CD14-positive monocyte (primary cell): ENCODE results near the gene CFLAR. TPM values are rescaled to one million over a fixed set of nuclear protein-coding genes. Genes with fewer than 3 reads are reported as not detected.
A peak's percentile ranks its signal among the peaks of the same experiment; 100 is the strongest.

Experiments
- DNase-seq, 3 donors: peaks; one replicate each; pipeline ENCODE4 v3.0.0-alpha.2; 2011 to 2022
- H2AFZ ChIP-seq: 2 replicates; pipeline ENCODE4 v1.6.0; 2012; ENCODE audit warnings: mild to moderate bottlenecking, low read depth, low read length, inconsistent platforms; ENCODE audit not compliant: insufficient read depth, poor library complexity, severe bottlenecking
- H3K27ac ChIP-seq, 2 donors: 1 replicate in 1 of 2; 2 replicates in 1 of 2; pipeline ENCODE4 v1.5.1; 2012 to 2013; ENCODE audit warnings: low read length in 2 of 2, control low read depth in 1 of 2, inconsistent platforms in 1 of 2, low read depth in 1 of 2, mild to moderate bottlenecking in 1 of 2
- H3K27me3 ChIP-seq, 2 donors: one replicate each; pipeline versions ENCODE4 v1.6.0 to v1.6.1; 2011 to 2013; ENCODE audit warnings: low read length in 2 of 2; ENCODE audit not compliant: control insufficient read depth in 2 of 2, insufficient read depth in 2 of 2
- H3K36me3 ChIP-seq, 2 donors: replicated peaks in 1 of 2; 1 replicate in 1 of 2; 2 replicates in 1 of 2; pipeline versions ENCODE4 v1.5.1 to v1.6.1; 2012 to 2013; ENCODE audit warnings: low read length in 2 of 2, control low read depth in 1 of 2, inconsistent platforms in 1 of 2, mild to moderate bottlenecking in 1 of 2; ENCODE audit not compliant: insufficient read depth in 2 of 2, control insufficient read depth in 1 of 2
- H3K4me1 ChIP-seq, 2 donors: 1 replicate in 1 of 2; 2 replicates in 1 of 2; pipeline versions ENCODE4 v1.5.1 to v1.6.1; 2012 to 2013; ENCODE audit warnings: low read length in 2 of 2, control low read depth in 1 of 2, inconsistent platforms in 1 of 2, mild to moderate bottlenecking in 1 of 2, moderate library complexity in 1 of 2; ENCODE audit not compliant: insufficient read depth in 2 of 2, control insufficient read depth in 1 of 2
- H3K4me2 ChIP-seq: replicated peaks from 2 replicates; pipeline ENCODE3; 2012; ENCODE audit warnings: low read length, moderate library complexity, mild to moderate bottlenecking; ENCODE audit not compliant: poor library complexity, severe bottlenecking; ENCODE audit errors: extremely low read depth
- H3K4me3 ChIP-seq, 3 experiments: fragments of 200-600 bp in 1 of 3; sonication (generic) in 1 of 3; replicated peaks in 1 of 3; 1 replicate in 2 of 3; 2 replicates in 1 of 3; pipeline ENCODE4 v1.5.1; 2011 to 2013; ENCODE audit warnings: low read length in 3 of 3, mild to moderate bottlenecking in 3 of 3, control low read depth in 2 of 3, low read depth in 2 of 3, inconsistent platforms in 1 of 3, moderate library complexity in 1 of 3
- H3K79me2 ChIP-seq: 2 replicates; pipeline ENCODE4 v1.6.0; 2012; ENCODE audit warnings: mild to moderate bottlenecking, control low read depth, inconsistent platforms, low read length, moderate library complexity; ENCODE audit not compliant: insufficient read depth
- H3K9ac ChIP-seq: 2 replicates; pipeline ENCODE4 v1.6.0; 2017; ENCODE audit warnings: low read length, mild to moderate bottlenecking; ENCODE audit not compliant: insufficient read depth, poor library complexity, severe bottlenecking
- H3K9me3 ChIP-seq, 2 donors: replicated peaks in 1 of 2; 1 replicate in 1 of 2; 2 replicates in 1 of 2; pipeline versions ENCODE4 v1.5.1 to v1.6.1; 2012 to 2013; ENCODE audit warnings: low read length in 2 of 2, control low read depth in 1 of 2; ENCODE audit not compliant: control insufficient read depth in 1 of 2, insufficient read depth in 1 of 2
- H4K20me1 ChIP-seq: 2 replicates; pipeline ENCODE4 v1.6.0; 2012; ENCODE audit warnings: mild to moderate bottlenecking, low read length, control low read depth, moderate library complexity; ENCODE audit not compliant: insufficient read depth
- H3K27ac Mint-ChIP-seq, 7 donors: one replicate each; pipeline ENCODE4 v1.8.0; 2020; ENCODE audit warnings: mild to moderate bottlenecking in 7 of 7, mixed read lengths in 7 of 7, moderate library complexity in 6 of 7, inconsistent platforms in 2 of 7
- H3K27me3 Mint-ChIP-seq, 3 donors: one replicate each; pipeline ENCODE4 v1.8.0; 2021 to 2022; ENCODE audit warnings: low read depth in 3 of 3, mild to moderate bottlenecking in 3 of 3, mixed read lengths in 3 of 3, moderate library complexity in 3 of 3, inconsistent platforms in 1 of 3
- H3K36me3 Mint-ChIP-seq, 2 donors: one replicate each; pipeline ENCODE4 v1.8.0; 2020; ENCODE audit warnings: mixed read lengths in 2 of 2, inconsistent platforms in 1 of 2, mild to moderate bottlenecking in 1 of 2
- H3K4me1 Mint-ChIP-seq: one replicate; pipeline ENCODE4 v1.8.0; 2020; ENCODE audit warnings: mild to moderate bottlenecking, mixed read lengths
- H3K4me3 Mint-ChIP-seq, 2 donors: one replicate each; pipeline ENCODE4 v1.8.0; 2020; ENCODE audit warnings: mild to moderate bottlenecking in 2 of 2, mixed read lengths in 2 of 2, moderate library complexity in 1 of 2
- H3K9me3 Mint-ChIP-seq, 7 donors: one replicate each; pipeline ENCODE4 v1.8.0; 2020 to 2022; ENCODE audit warnings: mixed read lengths in 7 of 7, mild to moderate bottlenecking in 6 of 7, moderate library complexity in 6 of 7, inconsistent platforms in 2 of 7
- CTCF ChIP-seq: fragments of 200-600 bp; IDR thresholded peaks from one replicate; pipeline ENCODE4 v1.8.0; 2022; ENCODE audit warnings: antibody characterized with exemption, mild to moderate bottlenecking
- WGBS: methylation state at CpG from one replicate; pipeline ENCODE4 v1.1.5; 2013; ENCODE audit warnings: missing lambda C conversion rate; ENCODE audit not compliant: insufficient coverage; 5-methylcytosine and 5-hydroxymethylcytosine counted together
- intact Hi-C, 2 donors: fragments of 100-400 bp; cut with micrococcal nuclease; formaldehyde crosslinking; loops; one replicate each; pipeline versions ENCODE4 v1.15.0 to v1.15.1; 2023
- polyA plus RNA-seq, 3 donors: library from polyadenylated mRNA; depleted of rRNA in 1 of 3; unstranded in 2 of 3; stranded (reverse) in 1 of 3; fragments of 300-500 nt in 2 of 3; fragments of >200 nt in 1 of 3; fragmentation: Illumina TruSeq in 2 of 3; gene quantifications; 1 replicate in 2 of 3; 2 replicates in 1 of 3; pipeline ENCODE4 v1.2.3, GENCODE V29; 2012 to 2021

Gene CFLAR
- polyA plus RNA-seq, 3 donors, result 79.4 to 149 (median 79.5) TPM

- peak overlapping the region; percentile 76 for H3K4me2 ChIP-seq
- H3K36me3 ChIP-seq, result peaks cover 37 to 53% of the 10 kb centered on the region in 2 donors
- H3K27ac Mint-ChIP-seq, result peak overlapping the region in 4 of 7 donors; percentile 18 to 81 (median 60)
- no peaks in the 10 kb centered on the region for H3K27me3 Mint-ChIP-seq
- DNase-seq, result peak in 1 of 3 donors; percentile 21
- peak overlapping the region; percentile 39 to 95 for H3K4me3 Mint-ChIP-seq
- no peak overlapping the region for H3K9ac ChIP-seq
- intact Hi-C loops, result loop anchor here in 1 of 2 donors (10.0 kb wide), 1 partner anchor 221 kb away; the partner anchor contains the start of gene ORC2
- H3K27me3 ChIP-seq, result no peaks in the 10 kb centered on the region
- H3K4me1 ChIP-seq, result peaks cover 22 to 51% of the 10 kb centered on the region in 2 donors
- WGBS, result 0% methylated on average over 3 of the region's 4 CpGs
- H4K20me1 ChIP-seq, result peaks cover 63% of the 10 kb centered on the region
- peaks cover 55% of the 10 kb centered on the region for H3K4me1 Mint-ChIP-seq
- no peaks in the 10 kb centered on the region for H3K9me3 Mint-ChIP-seq
- H3K79me2 ChIP-seq, result peaks cover 79% of the 10 kb centered on the region
- no peak overlapping the region for H2AFZ ChIP-seq
- peak overlapping the region in 1 of 3 experiments; percentile 88 for H3K4me3 ChIP-seq
- TF ChIP-seq CTCF, result no peak
- peaks cover 42 to 52% of the 10 kb centered on the region in 2 donors for H3K36me3 Mint-ChIP-seq
- H3K27ac ChIP-seq, result peak overlapping the region in 1 of 2 donors; percentile 43
- H3K9me3 ChIP-seq, result no peaks in the 10 kb centered on the region
These were observed 69.9 kb downstream of the CFLAR start for GRCh38 chr2:201185863-201186262.

GRCh38 chr2:201186982-201187381 lies 71.0 kb downstream of the CFLAR start:
- WGBS, result no CpG with 5 or more reads among the region's 5 CpGs
- no peak overlapping the region for H2AFZ ChIP-seq
- intact Hi-C loops, result loop anchor here in 1 of 2 donors (10.0 kb wide), 1 partner anchor 222 kb away; the partner anchor contains the start of gene ORC2
- H3K36me3 ChIP-seq, result peaks cover 44 to 64% of the 10 kb centered on the region in 2 donors
- H3K27ac ChIP-seq, result peak overlapping the region in 1 of 2 donors; percentile 64
- Mint-ChIP-seq H3K4me3 (no peak overlapping the region), H3K4me1 (peaks cover 66% of the 10 kb centered on the region), H3K36me3 (peaks cover 52 to 63% of the 10 kb centered on the region in 2 donors), H3K9me3 (no peaks in the 10 kb centered on the region), H3K27me3 (no peaks in the 10 kb centered on the region), H3K27ac (peak overlapping the region in 2 of 7 donors; percentile 50)
- no peak for DNase-seq
- H3K4me2 ChIP-seq, result no peak overlapping the region
- H3K4me3 ChIP-seq, result no peak overlapping the region
- no peaks in the 10 kb centered on the region for H3K27me3 ChIP-seq
- H4K20me1 ChIP-seq, result peaks cover 72% of the 10 kb centered on the region
- H3K9me3 ChIP-seq, result no peaks in the 10 kb centered on the region
- peaks cover 31 to 59% of the 10 kb centered on the region in 2 donors for H3K4me1 ChIP-seq
- TF ChIP-seq CTCF, result no peak
- peaks cover 90% of the 10 kb centered on the region for H3K79me2 ChIP-seq
- no peak overlapping the region for H3K9ac ChIP-seq
